ENCODE measurements around the gene PIK3C2G. TPM values are rescaled to one million over a fixed set of nuclear protein-coding genes. Genes with fewer than 3 reads are reported as not detected.
A peak's percentile ranks its signal among the peaks of the same experiment; 100 is the strongest.

The PIK3C2G gene
- total RNA-seq, 8 experiments from 2014 or later: 0.05 to 0.92 (median 0.19) TPM; not detected in 5

DNA sequence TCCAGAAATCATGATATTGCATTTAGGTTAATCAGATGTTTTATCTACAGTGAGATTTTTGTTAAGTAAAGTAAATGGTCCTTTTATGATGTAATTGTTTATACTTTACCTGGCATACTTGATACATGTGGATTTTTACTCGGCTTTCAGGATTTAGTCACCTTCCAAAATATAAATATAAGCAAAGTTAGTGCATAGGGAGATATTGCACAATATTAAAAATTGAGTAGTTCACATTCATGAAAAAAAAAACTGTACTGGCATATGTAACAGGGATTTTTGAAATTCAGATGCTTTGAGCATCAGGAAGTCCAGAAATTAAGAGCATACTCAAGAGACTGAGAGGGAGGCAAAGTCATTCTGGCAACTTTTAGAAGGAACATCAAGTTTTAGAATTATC, 303.0 kb downstream of the PIK3C2G start:
- no peak for ATAC-seq (replicated peaks in 6 of 8)
- Histone ChIP-seq H3K4me1 (replicated peaks in 1 of 2) (no peaks in the 10 kb centered on the region), H3K4me3 (no peak overlapping the region), H3K27ac (no peak overlapping the region)
- in situ Hi-C loops (cut with MboI; ENCODE audit: low pct_unique_long_range_greater_than_20kb in 2 of 9, low sequenced_read_pairs in 9 of 9, unreplicated experiment in 9 of 9): no loop called here
- 0 to 100% (median 100%) methylated on average over 1 of the region's 1 CpG; no CpG with 5 or more reads in 1 of the 10 experiments for WGBS, 10 experiments

DNA sequence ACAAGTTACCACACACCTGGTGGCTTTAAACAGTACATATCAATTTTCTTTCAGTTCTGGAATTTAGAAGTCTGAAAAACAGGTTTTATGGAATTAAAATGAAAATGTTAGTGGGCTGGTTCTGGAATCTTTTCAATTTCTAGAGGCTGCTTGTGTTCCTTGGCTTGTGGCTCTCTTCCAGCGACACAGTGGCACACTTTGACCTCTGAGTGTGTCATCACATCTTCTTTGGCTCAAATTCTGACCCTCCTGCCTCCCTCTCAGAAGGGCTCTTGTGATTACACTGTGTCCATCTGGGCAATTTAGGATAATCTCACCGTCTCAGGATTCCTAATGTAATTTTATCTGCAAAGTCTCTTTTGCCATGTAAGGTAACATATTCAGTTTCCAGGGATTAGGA, 306.5 kb downstream of the PIK3C2G start:
- 8 to 100% (median 81%) methylated on average over 1 to 2 of the region's 2 CpGs; no CpG with 5 or more reads in 2 of the 10 experiments for WGBS, 10 experiments
- Histone ChIP-seq H3K4me3 (no peak overlapping the region), H3K27ac (no peak overlapping the region), H3K4me1 (replicated peaks in 1 of 2) (no peaks in the 10 kb centered on the region)
- no peak for ATAC-seq (replicated peaks in 6 of 8)
- in situ Hi-C loops (cut with MboI; ENCODE audit: low pct_unique_long_range_greater_than_20kb in 2 of 9, low sequenced_read_pairs in 9 of 9, unreplicated experiment in 9 of 9): no loop called here

DNA sequence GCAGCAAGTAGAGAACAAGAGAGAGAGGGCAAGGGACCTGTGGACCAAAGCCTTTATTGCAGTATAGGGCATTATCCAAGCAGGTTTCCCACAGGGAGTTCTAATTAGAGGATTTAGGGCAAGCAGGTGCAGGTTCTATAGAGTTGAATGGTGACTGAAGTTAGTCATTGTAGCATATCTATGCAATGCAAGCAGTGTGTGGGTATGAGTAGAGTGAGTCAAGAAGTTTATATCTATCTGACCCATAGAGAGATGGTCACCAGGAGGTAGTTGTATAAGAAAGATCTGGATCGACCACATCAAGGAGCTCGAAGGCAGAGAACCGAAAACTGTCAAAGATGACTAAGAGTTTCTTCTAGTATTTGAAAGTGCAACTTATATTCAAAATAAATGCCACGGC, 309.2 kb downstream of the PIK3C2G start:
- ATAC-seq (replicated peaks in 6 of 8): no peak
- Histone ChIP-seq H3K4me3 (no peak overlapping the region), H3K27ac (no peak overlapping the region), H3K4me1 (replicated peaks in 1 of 2) (no peaks in the 10 kb centered on the region)
- 77 to 100% (median 95%) methylated on average over 1 to 4 of the region's 4 CpGs for WGBS, 10 experiments
- in situ Hi-C loops (cut with MboI; ENCODE audit: low pct_unique_long_range_greater_than_20kb in 2 of 9, low sequenced_read_pairs in 9 of 9, unreplicated experiment in 9 of 9): no loop called here

DNA sequence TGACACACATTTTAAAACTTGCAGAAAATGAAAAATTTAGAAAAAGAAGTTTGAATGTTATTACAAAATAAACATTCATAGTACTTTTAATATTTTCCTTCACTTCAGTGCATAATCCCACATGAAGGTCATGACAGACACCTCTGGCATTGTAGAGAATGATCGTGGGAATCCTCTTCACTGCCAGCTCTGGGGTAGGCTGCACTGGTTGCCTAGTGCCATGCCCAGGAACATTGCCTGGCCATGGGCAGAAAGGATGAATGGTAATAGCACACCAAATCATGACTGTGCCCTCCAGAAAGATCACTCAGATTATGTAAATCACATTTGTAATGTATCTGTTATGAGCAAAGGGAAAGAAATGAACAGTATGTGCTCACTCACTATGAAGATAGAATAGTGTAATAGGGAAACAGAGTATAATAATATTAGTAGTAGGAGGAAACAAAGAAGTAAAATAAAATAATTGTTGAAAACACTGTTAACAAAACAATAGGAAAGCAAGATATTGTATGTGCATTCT, 314.8 kb downstream of the PIK3C2G start:
- 25 to 100% (median 89%) methylated on average over 1 of the region's 1 CpG; no CpG with 5 or more reads in 3 of the 10 experiments for WGBS, 10 experiments
- H3K4me3 ChIP-seq: no peak overlapping the region
- in situ Hi-C loops (cut with MboI; ENCODE audit: low pct_unique_long_range_greater_than_20kb in 2 of 9, low sequenced_read_pairs in 9 of 9, unreplicated experiment in 9 of 9): no loop called here
- peak in 6 of 8 experiments; percentile 16 to 88 (median 30) for ATAC-seq (replicated peaks in 6 of 8)
- peaks cover 9 to 19% of the 10 kb centered on the region in 2 donors for H3K4me1 ChIP-seq (replicated peaks in 1 of 2)
- no peak overlapping the region for H3K27ac ChIP-seq

DNA sequence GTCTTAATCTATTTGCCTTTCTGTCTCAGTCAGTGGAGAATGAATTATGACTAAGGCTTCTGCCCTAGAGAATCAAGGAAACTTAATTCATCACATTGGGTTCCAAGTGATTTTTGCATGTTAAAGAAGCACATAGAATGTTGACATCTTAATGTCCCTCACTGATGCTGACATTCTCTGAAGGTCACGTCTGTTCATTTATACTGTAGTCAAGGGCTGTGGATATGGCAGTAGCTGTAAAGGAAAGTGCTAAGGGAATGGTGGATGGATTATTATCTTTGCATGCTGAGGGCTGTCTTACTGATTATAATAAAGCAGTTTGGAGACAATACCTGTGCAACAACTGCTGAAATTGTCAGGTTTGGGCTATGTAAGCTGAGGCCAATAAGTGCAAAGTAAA, 315.3 kb downstream of the PIK3C2G start:
- Histone ChIP-seq H3K4me3 (no peak overlapping the region), H3K4me1 (replicated peaks in 1 of 2) (peaks cover 9 to 19% of the 10 kb centered on the region in 2 donors), H3K27ac (no peak overlapping the region)
- in situ Hi-C loops (cut with MboI; ENCODE audit: low pct_unique_long_range_greater_than_20kb in 2 of 9, low sequenced_read_pairs in 9 of 9, unreplicated experiment in 9 of 9): no loop called here
- peak in 5 of 8 experiments; percentile 22 to 75 (median 60) for ATAC-seq (replicated peaks in 6 of 8)
- 38 to 80% (median 63%) methylated on average over 1 of the region's 1 CpG; no CpG with 5 or more reads in 4 of the 10 experiments for WGBS, 10 experiments

DNA sequence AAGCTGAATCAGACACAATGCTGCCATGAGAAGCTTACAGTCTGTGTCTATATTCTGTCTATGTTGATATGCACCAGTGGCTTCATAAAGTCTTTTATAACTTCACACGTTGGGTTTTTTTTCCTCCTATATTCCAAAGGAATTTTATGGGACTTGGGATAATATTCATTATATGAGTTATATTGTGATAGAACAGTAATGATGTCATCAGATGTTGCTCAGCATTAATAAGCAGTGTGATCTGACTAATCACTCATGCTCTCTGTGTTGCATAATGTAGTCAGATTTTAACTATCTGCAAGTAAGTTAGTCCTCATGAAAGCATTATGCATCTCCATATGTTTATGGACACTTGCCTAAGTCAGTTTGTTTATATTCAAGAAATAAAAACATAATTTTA, 316.9 kb downstream of the PIK3C2G start:
- 0 to 90% (median 39%) methylated on average over 1 of the region's 1 CpG; no CpG with 5 or more reads in 4 of the 10 experiments for WGBS, 10 experiments
- in situ Hi-C loops (cut with MboI; ENCODE audit: low pct_unique_long_range_greater_than_20kb in 2 of 9, low sequenced_read_pairs in 9 of 9, unreplicated experiment in 9 of 9): no loop called here

DNA sequence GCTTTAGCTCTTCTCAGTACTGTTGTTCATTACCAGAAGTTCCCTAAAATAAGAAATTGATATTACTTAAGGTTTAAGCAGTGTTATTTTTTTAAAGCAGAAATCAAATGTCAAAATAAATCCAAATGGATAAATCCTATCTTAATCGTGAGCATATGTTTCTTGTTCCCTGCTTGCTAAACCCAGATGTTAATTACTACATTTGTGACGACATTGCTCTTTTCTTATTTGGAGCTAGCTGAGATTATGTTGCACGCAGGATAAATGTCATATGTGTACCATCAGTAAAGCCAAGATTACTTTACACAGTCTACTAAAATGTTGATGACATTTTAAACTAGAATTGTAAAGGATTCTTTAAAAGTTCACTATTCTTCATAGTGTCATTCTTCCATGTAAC, 319.0 kb downstream of the PIK3C2G start:
- Histone ChIP-seq H3K27ac (no peak overlapping the region), H3K4me1 (replicated peaks in 1 of 2) (peaks cover 9 to 19% of the 10 kb centered on the region in 2 donors), H3K4me3 (no peak overlapping the region)
- ATAC-seq (replicated peaks in 6 of 8): peak in 2 of 8 experiments; percentile 11 to 41
- in situ Hi-C loops (cut with MboI; ENCODE audit: low pct_unique_long_range_greater_than_20kb in 2 of 9, low sequenced_read_pairs in 9 of 9, unreplicated experiment in 9 of 9): no loop called here
- WGBS, 10 experiments: 10 to 90% (median 70%) methylated on average over 1 to 3 of the region's 3 CpGs

More for the DNA sequence above, 316.9 kb downstream of the PIK3C2G start:
- Histone ChIP-seq H3K4me1 (replicated peaks in 1 of 2) (peaks cover 9 to 19% of the 10 kb centered on the region in 2 donors), H3K4me3 (no peak overlapping the region), H3K27ac (no peak overlapping the region)
- peak in 5 of 8 experiments; percentile 30 to 66 (median 53) for ATAC-seq (replicated peaks in 6 of 8)

DNA sequence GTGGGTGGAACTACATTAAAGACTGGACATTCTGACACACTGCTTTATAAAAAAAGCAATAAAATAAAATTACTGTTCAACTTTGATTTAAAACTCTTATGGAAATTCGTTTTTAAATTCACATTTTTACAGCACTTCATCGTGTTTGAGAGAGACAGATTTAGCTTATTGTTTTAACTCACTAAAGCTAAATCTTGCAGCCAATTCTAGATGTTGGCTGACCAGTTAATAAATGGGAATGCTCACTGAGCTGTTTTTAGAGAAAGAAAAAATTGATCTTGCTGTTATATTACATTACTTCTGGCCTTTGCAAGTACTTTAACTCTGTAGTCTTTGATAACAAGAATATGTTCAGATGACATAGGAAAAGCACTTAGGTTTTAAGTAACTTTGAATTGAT, 319.4 kb downstream of the PIK3C2G start:
- Histone ChIP-seq H3K27ac (no peak overlapping the region), H3K4me1 (replicated peaks in 1 of 2) (peaks cover 9 to 19% of the 10 kb centered on the region in 2 donors), H3K4me3 (no peak overlapping the region)
- ATAC-seq (replicated peaks in 6 of 8): no peak
- WGBS, 10 experiments: 0 to 61% (median 27%) methylated on average over 1 to 2 of the region's 2 CpGs; no CpG with 5 or more reads in 2 of the 10 experiments
- in situ Hi-C loops (cut with MboI; ENCODE audit: low pct_unique_long_range_greater_than_20kb in 2 of 9, low sequenced_read_pairs in 9 of 9, unreplicated experiment in 9 of 9): no loop called here

DNA sequence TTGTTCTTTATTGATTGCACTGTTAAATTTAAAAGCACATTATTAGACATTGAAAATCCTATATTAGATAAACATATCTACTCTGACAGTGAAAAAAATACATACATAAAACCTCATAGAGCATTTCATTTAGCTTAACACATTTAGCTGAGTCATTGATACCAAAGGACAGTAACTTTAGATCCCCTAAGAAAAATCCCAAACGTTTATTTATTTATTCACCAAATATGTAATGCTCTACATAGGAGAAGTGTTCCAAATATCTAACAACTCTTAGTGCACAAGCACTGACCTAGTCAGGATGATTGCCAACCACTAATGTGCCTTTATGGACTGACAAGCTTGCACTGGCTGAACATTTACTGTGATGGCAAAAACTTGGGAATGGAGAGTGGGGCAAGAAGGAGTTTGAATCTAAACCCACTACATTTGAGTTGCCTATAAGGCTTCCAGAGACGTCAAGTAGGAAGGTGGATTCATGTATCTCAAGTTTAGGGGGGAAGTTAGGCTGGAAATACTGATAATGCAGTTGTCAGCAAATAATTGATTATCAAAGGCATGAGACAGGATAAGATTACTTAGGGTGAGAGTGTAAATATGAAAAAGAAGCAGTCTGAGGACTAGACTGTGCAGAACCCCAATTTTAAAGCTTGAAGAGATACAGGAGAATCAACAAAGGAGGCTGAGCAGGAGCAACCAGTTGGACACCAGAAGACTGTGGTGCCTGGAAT, 320.1 kb downstream of the PIK3C2G start:
- WGBS, 10 experiments: 20 to 100% (median 73%) methylated on average over 1 to 2 of the region's 2 CpGs
- Histone ChIP-seq H3K4me3 (no peak overlapping the region), H3K4me1 (replicated peaks in 1 of 2) (peaks cover 9 to 19% of the 10 kb centered on the region in 2 donors), H3K27ac (no peak overlapping the region)
- in situ Hi-C loops (cut with MboI; ENCODE audit: low pct_unique_long_range_greater_than_20kb in 2 of 9, low sequenced_read_pairs in 9 of 9, unreplicated experiment in 9 of 9): no loop called here
- ATAC-seq (replicated peaks in 6 of 8): no peak

DNA sequence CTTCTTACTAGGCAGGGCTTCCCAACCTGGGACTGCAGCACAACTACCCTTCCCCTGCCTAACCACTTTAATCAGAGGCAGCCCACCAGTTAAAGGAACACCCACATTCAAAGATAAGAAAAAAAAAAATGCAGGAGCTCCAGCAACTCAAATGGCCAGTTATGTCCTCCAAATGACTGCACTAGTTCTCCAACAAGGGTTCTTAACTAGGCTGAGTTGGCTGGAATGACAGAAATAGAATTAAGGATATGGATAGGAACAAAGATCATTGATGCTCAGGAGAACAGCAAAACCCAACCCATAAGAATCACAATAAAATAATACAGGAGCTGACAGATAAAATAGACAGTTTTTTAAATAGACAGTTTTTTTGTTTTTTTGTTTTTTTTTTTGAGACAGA, 322.3 kb downstream of the PIK3C2G start:
- Histone ChIP-seq H3K4me3 (no peak overlapping the region), H3K27ac (no peak overlapping the region), H3K4me1 (replicated peaks in 1 of 2) (no peaks in the 10 kb centered on the region)
- ATAC-seq (replicated peaks in 6 of 8): no peak
- in situ Hi-C loops (cut with MboI; ENCODE audit: low pct_unique_long_range_greater_than_20kb in 2 of 9, low sequenced_read_pairs in 9 of 9, unreplicated experiment in 9 of 9): no loop called here

DNA sequence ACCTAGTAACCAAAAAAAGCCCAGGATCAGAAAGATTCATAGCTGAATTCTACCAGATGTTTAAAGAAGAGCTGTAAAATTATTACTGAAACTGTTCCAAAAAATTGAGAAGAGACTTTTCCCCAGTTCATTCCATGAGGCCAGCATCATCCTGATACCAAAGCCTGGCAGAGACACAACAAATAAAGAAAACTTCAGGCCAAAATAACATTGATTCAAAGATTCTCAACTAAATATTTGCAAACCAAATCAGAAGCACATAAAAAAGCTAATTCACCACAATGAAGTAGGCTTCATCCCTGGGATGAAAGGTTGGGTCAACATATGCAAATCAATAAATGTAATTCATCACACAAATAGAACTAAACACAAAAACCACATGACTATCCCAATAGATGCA, 325.3 kb downstream of the PIK3C2G start:
- peak in 2 of 8 experiments; percentile 75 to 87 for ATAC-seq (replicated peaks in 6 of 8)
- in situ Hi-C loops (cut with MboI; ENCODE audit: low pct_unique_long_range_greater_than_20kb in 2 of 9, low sequenced_read_pairs in 9 of 9, unreplicated experiment in 9 of 9): no loop called here
- Histone ChIP-seq H3K4me3 (no peak overlapping the region), H3K4me1 (replicated peaks in 1 of 2) (no peaks in the 10 kb centered on the region), H3K27ac (no peak overlapping the region)

DNA sequence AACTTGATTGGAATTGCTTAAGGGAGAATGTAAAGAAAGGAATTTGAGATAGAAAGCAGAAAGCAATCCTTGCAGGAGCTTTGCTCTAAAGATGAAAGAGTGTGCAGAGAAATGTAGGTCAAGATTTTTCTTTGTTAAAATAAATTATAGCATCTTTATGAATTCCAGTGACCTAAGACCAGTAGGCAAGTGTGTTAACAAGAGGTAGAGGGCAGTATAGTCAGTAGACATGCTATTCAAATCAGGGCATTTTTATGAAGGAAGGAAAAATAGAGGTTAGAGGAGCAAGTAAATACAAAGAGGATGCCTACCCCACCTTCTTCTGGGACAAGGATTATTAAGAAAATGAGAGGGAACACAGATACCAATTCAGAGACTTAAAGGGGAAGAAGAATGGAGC, 328.0 kb downstream of the PIK3C2G start:
- Histone ChIP-seq H3K27ac (no peak overlapping the region), H3K4me3 (no peak overlapping the region), H3K4me1 (replicated peaks in 1 of 2) (no peaks in the 10 kb centered on the region)
- in situ Hi-C loops (cut with MboI; ENCODE audit: low pct_unique_long_range_greater_than_20kb in 2 of 9, low sequenced_read_pairs in 9 of 9, unreplicated experiment in 9 of 9): no loop called here
- ATAC-seq (replicated peaks in 6 of 8): no peak

DNA sequence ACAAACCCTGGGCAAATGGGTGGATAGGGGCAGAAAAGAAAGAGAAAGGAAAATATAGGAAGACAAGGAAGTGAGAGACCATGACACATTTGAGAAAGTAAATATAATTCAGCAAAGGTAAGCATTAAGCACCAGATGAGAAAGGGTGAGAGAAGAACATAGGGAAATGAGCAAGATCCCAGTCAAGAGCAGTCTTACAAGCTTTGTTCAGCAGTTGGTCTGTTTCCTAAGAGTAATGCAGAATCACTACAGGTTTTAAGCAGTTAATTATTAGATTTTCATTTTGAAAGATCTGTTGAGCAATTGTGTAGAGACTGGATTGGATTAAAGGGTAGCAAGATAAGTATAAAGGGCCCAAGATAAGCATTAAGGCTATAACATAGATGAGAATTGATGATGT, 330.2 kb downstream of the PIK3C2G start:
- no peaks in the 10 kb centered on the region for H3K4me1 ChIP-seq (replicated peaks in 1 of 2)
- H3K27ac ChIP-seq: no peak overlapping the region
- in situ Hi-C loops (cut with MboI; ENCODE audit: low pct_unique_long_range_greater_than_20kb in 2 of 9, low sequenced_read_pairs in 9 of 9, unreplicated experiment in 9 of 9): no loop called here
- no peak overlapping the region for H3K4me3 ChIP-seq
- no peak for ATAC-seq (replicated peaks in 6 of 8)

DNA sequence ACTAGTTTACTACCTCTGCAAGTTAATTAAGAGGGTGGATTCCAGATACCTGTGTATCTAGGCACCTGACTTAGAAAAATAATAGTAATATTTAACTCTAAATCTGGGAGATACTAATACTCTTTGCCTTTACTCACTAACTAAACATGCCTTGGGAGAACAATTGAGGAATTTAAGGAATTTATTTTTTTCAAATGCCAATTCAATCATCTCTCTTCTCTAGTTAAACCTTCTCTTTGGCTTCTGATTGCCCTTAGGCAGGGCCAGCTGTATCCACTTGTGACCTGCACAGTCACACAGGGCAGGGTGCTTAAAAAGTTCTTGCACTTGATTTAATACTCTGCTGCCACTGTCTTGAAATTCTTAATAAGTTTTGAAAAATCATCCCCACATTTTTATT, 334.1 kb downstream of the PIK3C2G start:
- peak in 3 of 8 experiments; percentile 73 to 98 (median 90) for ATAC-seq (replicated peaks in 6 of 8)
- no peaks in the 10 kb centered on the region for H3K4me1 ChIP-seq (replicated peaks in 1 of 2)
- no peak overlapping the region for H3K4me3 ChIP-seq
- no peak overlapping the region for H3K27ac ChIP-seq
- in situ Hi-C loops (cut with MboI; ENCODE audit: low pct_unique_long_range_greater_than_20kb in 2 of 9, low sequenced_read_pairs in 9 of 9, unreplicated experiment in 9 of 9): no loop called here
